Stomach (tissue), 4 donors: Measurements from ENCODE around the gene ASXL3.

ENCODE experiments used
- POLR2A ChIP-seq, 4 donors: fragments of 450-650 bp; IDR thresholded peaks; one replicate each; pipeline ENCODE4 v1.6.1; 2016; ENCODE audit warnings: antibody characterized with exemption in 4 of 4, control low read depth in 2 of 4, mild to moderate bottlenecking in 1 of 4, moderate library complexity in 1 of 4
- POLR2AphosphoS5 ChIP-seq, 3 donors: sonication (generic); formaldehyde crosslinking; IDR thresholded peaks; one replicate each; pipeline ENCODE4 v1.6.1; 2016; ENCODE audit warnings: antibody characterized with exemption in 3 of 3
- TF ChIP-seq, protein P1 (sequence below), 7 experiments: fragments of 450-650 bp in 4 of 7; fragments of 200-600 bp in 3 of 7; sonication (generic) in 3 of 7; IDR thresholded peaks; one replicate each; pipeline ENCODE4 v1.5.1; 2016 to 2019; ENCODE audit warnings: antibody characterized with exemption in 7 of 7, control low read depth in 2 of 7, mild to moderate bottlenecking in 1 of 7

DNA sequence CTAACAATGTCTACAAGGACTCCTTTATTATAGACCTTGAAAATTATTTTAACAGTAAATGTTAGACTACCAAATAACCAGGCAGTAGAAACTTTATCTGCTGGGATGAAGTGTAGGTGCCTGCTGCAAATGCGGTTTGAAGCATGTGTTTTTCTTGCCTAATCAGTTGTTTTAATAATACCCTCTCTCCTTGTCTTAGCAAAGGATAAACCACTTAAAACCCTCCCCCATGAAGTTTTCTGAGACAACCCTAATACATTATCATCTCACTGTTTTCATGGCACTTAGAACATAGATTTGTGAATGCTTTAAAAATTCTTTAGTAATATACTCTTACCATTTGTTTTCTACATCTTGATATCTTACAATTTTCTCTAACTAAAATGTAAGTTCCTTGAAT, 98.6 kb downstream of the ASXL3 start:
- TF ChIP-seq POLR2AphosphoS5 (IDR thresholded peaks at IDR 0.05) (no peak), POLR2A (IDR thresholded peaks at IDR 0.05) (no peak)
- TF ChIP-seq, protein P1, sequence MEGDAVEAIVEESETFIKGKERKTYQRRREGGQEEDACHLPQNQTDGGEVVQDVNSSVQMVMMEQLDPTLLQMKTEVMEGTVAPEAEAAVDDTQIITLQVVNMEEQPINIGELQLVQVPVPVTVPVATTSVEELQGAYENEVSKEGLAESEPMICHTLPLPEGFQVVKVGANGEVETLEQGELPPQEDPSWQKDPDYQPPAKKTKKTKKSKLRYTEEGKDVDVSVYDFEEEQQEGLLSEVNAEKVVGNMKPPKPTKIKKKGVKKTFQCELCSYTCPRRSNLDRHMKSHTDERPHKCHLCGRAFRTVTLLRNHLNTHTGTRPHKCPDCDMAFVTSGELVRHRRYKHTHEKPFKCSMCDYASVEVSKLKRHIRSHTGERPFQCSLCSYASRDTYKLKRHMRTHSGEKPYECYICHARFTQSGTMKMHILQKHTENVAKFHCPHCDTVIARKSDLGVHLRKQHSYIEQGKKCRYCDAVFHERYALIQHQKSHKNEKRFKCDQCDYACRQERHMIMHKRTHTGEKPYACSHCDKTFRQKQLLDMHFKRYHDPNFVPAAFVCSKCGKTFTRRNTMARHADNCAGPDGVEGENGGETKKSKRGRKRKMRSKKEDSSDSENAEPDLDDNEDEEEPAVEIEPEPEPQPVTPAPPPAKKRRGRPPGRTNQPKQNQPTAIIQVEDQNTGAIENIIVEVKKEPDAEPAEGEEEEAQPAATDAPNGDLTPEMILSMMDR (IDR thresholded peaks at IDR 0.05): no peak
